HG03064 (cell line): Measurements from ENCODE around the gene DAAM2.

Source experiments
- ATAC-seq: cut with Tn5 transposase; IDR thresholded peaks from one replicate; pipeline ENCODE4 v1.9.1; 2021; ENCODE audit warnings: low read depth; ENCODE audit not compliant: unreplicated experiment

DAAM2 gene

GRCh38 chr6:39815356-39815755 is 23.2 kb downstream of the DAAM2 start:
- ATAC-seq, result no peak

- ATAC-seq, result no peak
Measured at GRCh38 chr6:39816747-39817146, 24.6 kb downstream of the DAAM2 start.

GRCh38 chr6:39818695-39819094 is 26.5 kb downstream of the DAAM2 start:
- ATAC-seq, result no peak

- no peak for ATAC-seq
Measured at GRCh38 chr6:39819228-39819627, 27.1 kb downstream of the DAAM2 start.

GRCh38 chr6:39819676-39820075 is 27.5 kb downstream of the DAAM2 start:
- ATAC-seq, result no peak

GRCh38 chr6:39820553-39820952 is 28.4 kb downstream of the DAAM2 start:
- ATAC-seq, result no peak

GRCh38 chr6:39821046-39821740 is 29.0 kb downstream of the DAAM2 start:
- ATAC-seq, result no peak

GRCh38 chr6:39821742-39822532 is 29.8 kb downstream of the DAAM2 start:
- ATAC-seq, result no peak

GRCh38 chr6:39822846-39823815 is 31.0 kb downstream of the DAAM2 start:
- ATAC-seq, result no peak

GRCh38 chr6:39824030-39824926 is 32.1 kb downstream of the DAAM2 start:
- ATAC-seq, result no peak

GRCh38 chr6:39829331-39829730 is 37.2 kb downstream of the DAAM2 start:
- ATAC-seq, result no peak

GRCh38 chr6:39830444-39830843 is 38.3 kb downstream of the DAAM2 start:
- ATAC-seq, result no peak

- no peak for ATAC-seq
Measured at GRCh38 chr6:39831701-39832100, 39.5 kb downstream of the DAAM2 start.

- ATAC-seq, result no peak
Measured at GRCh38 chr6:39834278-39834677, 42.1 kb downstream of the DAAM2 start.

- no peak for ATAC-seq
Measured at GRCh38 chr6:39834866-39835265, 42.7 kb downstream of the DAAM2 start.

- no peak for ATAC-seq
Measured at GRCh38 chr6:39835821-39836295, 43.7 kb downstream of the DAAM2 start.

- ATAC-seq, result no peak
Measured at GRCh38 chr6:39836606-39837005, 44.4 kb downstream of the DAAM2 start.

GRCh38 chr6:39839445-39839844 is 47.3 kb downstream of the DAAM2 start:
- ATAC-seq, result no peak

- no peak for ATAC-seq
Measured at GRCh38 chr6:39840781-39841180, 48.6 kb downstream of the DAAM2 start.

- no peak for ATAC-seq
Measured at GRCh38 chr6:39841291-39841690, 49.1 kb downstream of the DAAM2 start.
